Measurements from ENCODE around the gene MYO6.
"Not testable (repeated sequence)": the region's sequence is repeated elsewhere in the genome, so short reads cannot be mapped to it uniquely, and the experiment has no call there.

The MYO6 gene

GRCh38 chr6:75893058-75893775 lies 144.2 kb downstream of the MYO6 start:
- DNase-seq (ENCODE audit: low spot score) = peak; percentile 17

GRCh38 chr6:75893776-75894152 lies 144.7 kb downstream of the MYO6 start:
- no peak for DNase-seq (ENCODE audit: low spot score)

- no peak for DNase-seq (ENCODE audit: low spot score)
These were observed 147.5 kb downstream of the MYO6 start for GRCh38 chr6:75896526-75896925.

- DNase-seq (ENCODE audit: low spot score) = not testable (repeated sequence)
These were observed 151.2 kb downstream of the MYO6 start for GRCh38 chr6:75900216-75900615.

GRCh38 chr6:75905129-75905528 lies 156.1 kb downstream of the MYO6 start:
- not testable (repeated sequence) for DNase-seq (ENCODE audit: low spot score)

DNA sequence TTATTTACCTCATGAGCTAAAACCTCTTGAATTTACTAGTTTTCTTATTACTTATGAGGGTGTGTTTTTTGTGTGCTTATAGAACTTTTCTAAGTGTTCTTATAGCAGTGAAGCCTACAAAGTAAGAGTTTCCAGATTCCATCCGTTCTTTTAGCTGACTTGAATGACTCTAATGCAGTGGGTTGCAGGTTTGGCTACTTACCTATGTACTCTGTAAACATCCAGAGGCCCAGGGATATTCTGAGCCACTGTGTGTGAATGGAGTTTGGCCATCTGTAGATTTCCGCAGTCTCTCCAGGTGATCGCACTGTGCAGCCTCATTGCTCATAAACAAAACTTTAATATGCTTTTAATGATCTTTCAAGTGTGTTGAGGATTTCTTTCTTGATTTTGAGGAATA lies 157.8 kb downstream of the MYO6 start:
- DNase-seq (ENCODE audit: low spot score) = peak; percentile 33

DNA sequence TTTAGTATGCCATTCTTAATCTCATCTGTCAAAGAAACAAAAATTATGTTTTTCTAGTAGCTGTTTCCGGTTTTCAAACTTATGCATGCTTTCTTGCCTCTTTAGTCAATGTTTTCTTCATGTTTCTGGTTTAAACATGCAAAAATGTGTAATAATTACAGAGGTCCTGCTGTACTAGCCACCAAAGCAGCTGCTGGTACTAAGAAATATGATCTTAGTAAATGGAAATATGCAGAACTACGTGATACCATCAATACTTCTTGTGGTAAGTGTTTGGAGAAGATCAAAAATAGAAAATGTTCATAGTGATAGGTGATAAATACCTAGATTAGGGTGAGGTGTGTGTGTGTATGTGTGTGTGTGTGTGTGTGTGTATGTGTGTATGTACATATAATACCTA lies 158.4 kb downstream of the MYO6 start:
- no peak for DNase-seq (ENCODE audit: low spot score)

DNA sequence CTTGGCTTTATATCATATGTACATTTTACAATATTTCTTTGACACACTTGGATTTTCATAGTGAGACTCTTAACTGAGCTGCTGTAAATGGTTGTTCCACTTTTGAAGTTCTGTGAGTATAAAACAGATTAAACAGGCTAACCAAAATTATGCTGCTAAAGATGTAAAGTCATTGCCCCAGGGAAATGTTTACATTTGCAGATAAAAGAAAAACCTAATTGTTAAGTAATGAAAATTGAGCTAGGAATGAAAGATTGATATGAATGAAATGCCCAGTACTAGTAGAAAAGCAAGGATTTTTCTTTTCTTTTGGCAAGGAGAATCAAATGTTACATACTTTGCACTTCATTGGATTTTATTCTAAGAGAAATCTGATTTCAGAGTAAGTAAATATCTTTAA lies 164.0 kb downstream of the MYO6 start:
- DNase-seq (ENCODE audit: low spot score) = no peak

DNA sequence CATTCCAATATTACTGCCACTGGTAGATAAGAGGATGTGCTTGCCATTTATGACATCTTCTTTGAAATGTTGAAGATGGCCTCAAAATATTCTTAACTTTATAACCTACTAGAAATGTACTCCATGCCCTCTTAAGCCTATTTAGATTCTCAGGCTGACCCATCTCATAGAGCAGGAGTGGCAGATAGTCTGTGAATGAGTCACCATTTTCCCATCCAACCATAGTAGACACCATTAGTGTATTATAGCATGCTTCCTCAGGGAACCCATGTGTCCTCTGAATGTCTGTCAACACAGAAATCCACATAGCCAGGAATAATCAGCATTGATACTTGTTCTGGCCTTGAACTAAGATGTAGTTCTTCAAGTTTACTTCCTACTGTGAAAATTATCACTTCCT lies 173.2 kb downstream of the MYO6 start:
- no peak for DNase-seq (ENCODE audit: low spot score)

DNA sequence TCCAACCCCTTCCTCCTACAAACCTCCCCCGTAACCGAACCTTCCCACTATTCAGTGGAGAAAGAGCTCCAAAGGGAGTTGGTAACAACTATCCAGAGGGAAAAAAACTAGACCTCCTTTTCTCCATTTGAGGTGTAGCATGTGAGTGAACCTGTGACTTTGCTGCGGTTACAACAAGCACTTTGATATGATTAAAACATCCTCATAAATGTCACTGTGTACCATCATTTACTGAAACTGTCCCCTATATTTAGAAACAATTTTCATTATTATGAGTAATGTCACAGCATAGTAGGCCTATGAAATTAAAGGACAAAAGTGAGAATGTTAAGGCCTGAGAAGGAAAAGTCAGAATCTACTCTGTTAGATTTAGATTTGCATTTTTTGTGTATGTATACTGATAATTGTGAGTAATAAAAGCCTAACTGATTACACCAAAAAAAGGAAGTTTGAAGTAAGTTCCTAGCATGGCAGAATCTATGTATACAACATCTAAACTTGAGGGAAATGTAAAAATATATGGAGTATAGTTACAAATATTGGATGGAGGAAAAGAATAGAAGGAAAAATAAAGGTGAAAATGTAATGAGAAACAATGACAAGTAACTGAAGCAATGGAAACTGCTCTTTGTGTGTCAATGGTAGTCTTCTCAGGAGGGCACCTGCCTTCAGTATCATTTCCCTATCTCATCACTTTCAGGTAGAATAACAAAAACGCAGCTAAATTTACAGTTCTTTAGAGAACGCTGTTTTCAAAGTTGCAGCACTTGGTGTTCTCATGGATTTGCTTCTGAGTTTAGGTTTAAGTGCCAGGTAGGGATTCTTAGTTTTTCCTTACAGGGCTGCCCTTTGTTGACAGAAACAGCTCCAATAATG lies 177.5 kb downstream of the MYO6 start:
- DNase-seq (ENCODE audit: low spot score) = no peak

GRCh38 chr6:75931011-75931680 lies 182.1 kb downstream of the MYO6 start:
- no peak for DNase-seq (ENCODE audit: low spot score)

GRCh38 chr6:75932067-75932466 lies 183.0 kb downstream of the MYO6 start:
- DNase-seq (ENCODE audit: low spot score) = peak; percentile 54

DNA sequence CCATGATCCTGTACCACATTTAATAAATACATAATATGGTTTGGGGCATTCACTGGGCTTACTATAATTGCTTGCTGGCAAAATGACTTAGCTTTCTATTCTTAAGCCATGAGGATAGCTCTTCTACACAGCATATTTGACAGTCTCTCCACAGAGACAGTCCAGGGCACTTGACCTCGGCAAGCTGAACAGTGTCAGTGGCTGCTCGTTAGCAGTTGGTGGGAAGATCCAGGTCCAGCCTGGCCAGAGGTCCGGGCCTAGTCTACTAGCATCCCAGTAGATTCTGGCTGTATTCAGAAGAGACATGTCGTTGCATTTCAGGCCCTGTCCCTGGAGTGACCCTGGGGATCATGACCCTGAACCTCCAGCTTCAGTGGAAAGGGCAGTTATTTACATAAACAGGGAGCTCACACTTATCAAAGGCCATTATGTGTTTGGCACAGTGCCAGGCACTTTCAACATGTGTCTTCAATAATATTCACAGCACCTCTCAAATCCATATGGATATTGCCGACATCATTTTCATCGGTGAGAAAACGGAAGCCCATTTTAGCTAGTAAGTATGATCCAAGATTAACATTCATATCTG lies 184.4 kb downstream of the MYO6 start:
- DNase-seq (ENCODE audit: low spot score) = no peak

GRCh38 chr6:75934643-75935472 lies 185.8 kb downstream of the MYO6 start:
- DNase-seq (ENCODE audit: low spot score) = peak; percentile 67

DNA sequence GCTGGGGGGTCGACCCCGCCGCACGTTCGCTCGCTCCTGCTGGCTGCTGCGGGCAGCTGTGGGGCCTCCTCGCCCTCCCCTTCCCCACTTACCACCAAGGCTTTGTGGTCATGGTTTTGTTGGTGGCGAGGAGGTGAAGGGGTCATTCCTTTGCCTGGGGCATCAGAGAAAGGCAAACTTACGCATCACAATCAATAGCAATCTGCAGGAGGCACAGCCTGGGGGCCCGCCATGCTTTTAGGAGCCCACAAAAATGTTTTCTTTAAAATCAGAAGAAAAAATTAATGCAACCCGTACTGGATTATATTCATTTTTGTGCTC lies 186.4 kb downstream of the MYO6 start:
- DNase-seq (ENCODE audit: low spot score) = no peak

DNA sequence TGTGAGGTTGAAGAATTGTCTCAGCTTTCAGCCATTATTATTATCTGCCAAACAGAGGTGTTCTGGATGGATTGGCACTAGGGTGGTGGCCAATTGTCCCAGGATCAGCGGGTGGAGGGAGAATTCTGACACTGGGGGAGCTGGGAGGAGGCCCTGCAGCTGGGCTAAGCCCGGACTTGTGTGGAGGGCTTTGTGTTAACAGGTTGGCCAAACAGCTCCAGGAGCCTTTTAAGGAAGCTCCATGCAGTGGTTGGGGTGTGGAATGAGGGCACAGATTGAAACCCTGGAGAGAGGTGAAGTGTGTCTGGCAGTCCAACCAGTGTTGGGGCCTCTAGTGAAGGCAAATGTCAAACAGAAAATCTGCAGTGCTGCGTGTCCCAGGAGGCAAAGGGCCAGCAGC lies 187.6 kb downstream of the MYO6 start:
- no peak for DNase-seq (ENCODE audit: low spot score)

GRCh38 chr6:75937846-75938245 lies 188.8 kb downstream of the MYO6 start:
- DNase-seq (ENCODE audit: low spot score) = no peak

DNA sequence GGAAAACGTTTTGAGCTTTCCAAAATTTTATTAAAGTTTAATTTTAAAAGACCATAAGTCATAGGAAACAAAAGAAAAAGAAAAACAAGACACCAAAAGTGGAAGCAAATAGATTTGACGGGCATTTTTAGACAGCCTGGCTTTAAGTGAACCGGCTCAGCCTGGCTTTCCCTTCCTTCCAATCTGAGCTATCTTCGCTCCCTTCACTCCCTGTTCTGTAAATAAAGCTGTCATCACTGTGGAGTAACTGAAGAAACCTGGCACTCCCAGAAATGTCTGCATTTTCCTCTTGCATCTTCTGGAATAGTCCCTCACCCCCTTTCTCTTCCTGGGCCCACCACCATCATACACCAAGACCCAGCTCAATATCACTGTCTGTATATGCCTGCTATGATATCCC lies 191.5 kb downstream of the MYO6 start:
- DNase-seq (ENCODE audit: low spot score) = no peak

GRCh38 chr6:75941509-75941908 lies 192.5 kb downstream of the MYO6 start:
- DNase-seq (ENCODE audit: low spot score) = no peak

DNA sequence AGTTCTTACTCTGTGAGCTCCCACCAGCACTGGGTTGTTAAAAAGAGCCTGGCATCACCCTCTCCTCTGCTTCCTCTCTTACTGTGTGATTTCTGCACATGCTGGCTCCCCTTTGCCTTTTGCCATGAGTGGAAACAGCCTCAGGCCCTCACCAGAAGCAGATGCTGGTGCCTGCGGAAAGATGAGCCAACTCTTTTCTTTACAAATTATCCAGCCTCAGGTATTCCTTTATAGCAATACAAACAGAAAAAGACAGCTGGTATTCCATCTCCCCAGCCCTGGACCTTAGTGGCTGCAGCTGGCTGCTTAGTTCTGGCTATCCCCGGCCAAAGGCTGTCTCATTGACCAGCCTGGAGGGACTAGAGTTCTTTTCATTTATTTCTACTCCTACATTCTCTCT lies 194.3 kb downstream of the MYO6 start:
- DNase-seq (ENCODE audit: low spot score) = no peak

- DNase-seq (ENCODE audit: low spot score) = no peak
These were observed 197.2 kb downstream of the MYO6 start for GRCh38 chr6:75946146-75946831.

All from HuH-7 (cell line).